ENCODE measurements around the gene NPIPA5. TPM values are rescaled to one million over a fixed set of nuclear protein-coding genes. Genes with fewer than 3 reads are reported as not detected.
"Not testable (repeated sequence)": the region's sequence is repeated elsewhere in the genome, so short reads cannot be mapped to it uniquely, and the experiment has no call there.

Gene NPIPA5
- total RNA-seq (10 to 100 TPM; 12.4 to 16.7 TPM), polyA plus RNA-seq (0.77 TPM)

DNA sequence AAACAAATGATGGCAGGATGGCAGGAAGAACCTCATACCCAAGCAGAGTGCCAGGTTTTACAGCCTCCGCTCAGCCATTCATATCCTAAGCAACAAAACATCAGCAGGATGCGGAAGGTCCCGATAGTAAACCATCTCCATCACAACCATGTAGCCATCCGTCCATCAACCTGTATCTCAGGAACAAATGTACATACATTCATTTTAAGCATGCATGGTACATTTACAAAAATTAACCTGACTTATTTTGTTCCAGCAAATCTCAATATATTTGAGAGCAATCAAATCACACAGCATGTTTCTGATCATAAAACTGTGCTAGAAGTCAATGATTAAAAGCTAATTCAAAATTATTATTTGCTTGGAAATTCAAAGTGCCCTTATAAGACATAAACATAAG, at the start of gene NPIPA5:
NPIPA5 (minus strand) TSS at position 101 of the 400 bp plus-strand sequence; CDS start at position 101, 0 bp downstream.
- H3K4me1 Mint-ChIP-seq, H3K27ac Mint-ChIP-seq, CTCF ChIA-PET: not testable (repeated sequence)

DNA sequence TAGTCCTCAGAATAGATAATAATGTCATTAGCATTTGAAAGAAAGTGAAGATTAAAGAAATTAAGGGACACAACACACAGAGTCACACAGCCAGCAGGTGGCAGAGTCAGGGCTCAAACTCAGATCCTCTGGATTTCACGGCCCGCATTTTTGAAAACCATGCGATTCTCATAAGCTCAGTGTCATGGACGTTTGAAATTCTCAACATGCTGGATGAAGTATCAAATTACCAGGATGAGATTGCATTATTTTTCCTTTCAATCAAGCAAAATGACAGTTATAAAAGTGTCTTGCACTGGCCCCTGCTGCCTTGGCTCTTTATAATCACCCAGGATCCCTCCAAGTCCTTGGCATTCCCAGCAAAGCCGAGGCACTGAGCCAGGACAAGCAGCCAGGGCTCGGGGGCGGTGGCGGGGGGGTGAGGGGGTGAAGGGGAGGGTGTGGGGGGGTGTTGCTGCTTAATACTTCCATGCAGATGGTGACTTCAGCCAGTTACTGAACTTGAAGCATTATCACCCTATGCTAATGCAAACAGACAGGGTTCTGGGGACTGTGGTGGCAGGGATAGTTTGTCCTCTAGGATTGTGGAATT, 49.6 kb upstream of the NPIPA5 start:
- Mint-ChIP-seq H3K27ac (peak overlapping the region in 2 of 8 donors; percentile 17 to 60), H3K36me3 (no peaks in the 10 kb centered on the region), H3K27me3 (peaks cover 7 to 16% of the 10 kb centered on the region in 2 donors), H3K4me3 (no peak overlapping the region), H3K4me1 (peaks cover 0 to 3% (median 2%) of the 10 kb centered on the region in 3 donors), H3K9me3 (no peaks in the 10 kb centered on the region)
- H3K36me3 ChIP-seq (ENCODE audit: insufficient read depth, low read length) = no peaks in the 10 kb centered on the region
- peak; percentile 18 to 70 (median 24) for DNase-seq
- ChIA-PET CTCF (interaction anchor here (0.6 to 2.2 kb wide), 9 partner anchors 9 to 279 kb away, joined by 3 to 11 read pairs (median 3); partner anchors contain the start of gene MARF1), POLR2A (no interaction called here)
- no peaks in the 10 kb centered on the region for H3K9me3 ChIP-seq (ENCODE audit: low read length)
- H3K4me1 ChIP-seq (ENCODE audit: insufficient read depth, low read length) = no peaks in the 10 kb centered on the region
- H3K4me3 ChIP-seq (ENCODE audit: low read length) = no peak overlapping the region
- no peaks in the 10 kb centered on the region for H3K27me3 ChIP-seq (ENCODE audit: insufficient read depth, low read length, poor library complexity, severe bottlenecking)
- no peak overlapping the region for H3K27ac ChIP-seq (ENCODE audit: low read depth, low read length)

More for the DNA sequence above, at the start of gene NPIPA5:
- H3K9me3 ChIP-seq (ENCODE audit: low read length); H3K4me3 ChIP-seq (ENCODE audit: low read length); H3K4me3 Mint-ChIP-seq; H3K36me3 Mint-ChIP-seq; H3K27ac ChIP-seq (ENCODE audit: low read depth, low read length); POLR2A ChIA-PET; H3K27me3 Mint-ChIP-seq; H3K27me3 ChIP-seq (ENCODE audit: insufficient read depth, low read length, poor library complexity, severe bottlenecking); H3K36me3 ChIP-seq (ENCODE audit: insufficient read depth, low read length); DNase-seq; H3K4me1 ChIP-seq (ENCODE audit: insufficient read depth, low read length); H3K9me3 Mint-ChIP-seq: not testable (repeated sequence)

DNA sequence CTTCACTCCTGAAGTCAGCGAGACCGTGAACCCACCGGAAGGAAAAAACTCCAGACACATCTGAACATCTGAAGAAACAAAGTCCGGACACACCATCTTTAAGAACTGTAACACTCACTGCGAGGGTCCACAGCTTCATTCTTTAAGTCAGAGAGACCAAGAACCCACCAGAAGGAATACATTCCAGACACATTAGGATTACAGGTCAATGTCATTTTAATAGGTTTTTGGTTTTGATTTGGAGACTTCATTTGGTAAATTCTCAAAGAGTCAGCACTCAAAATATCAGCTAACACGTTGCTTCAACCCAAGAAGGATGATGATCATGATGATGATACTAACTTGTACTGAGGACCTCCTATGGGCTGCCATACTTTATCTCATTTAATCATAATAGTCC, 48.7 kb upstream of the NPIPA5 start:
- Mint-ChIP-seq H3K27me3 (peaks cover 7 to 18% of the 10 kb centered on the region in 2 donors), H3K27ac (no peak overlapping the region), H3K36me3 (no peaks in the 10 kb centered on the region), H3K4me1 (peaks cover 0 to 3% (median 2%) of the 10 kb centered on the region in 3 donors), H3K9me3 (no peaks in the 10 kb centered on the region), H3K4me3 (no peak overlapping the region)
- ChIA-PET CTCF (interaction anchor here (1.3 to 2.2 kb wide), 4 partner anchors 18 to 280 kb away, joined by 3 to 11 read pairs (median 4); partner anchors contain the start of gene MARF1), POLR2A (no interaction called here)
- no peak overlapping the region for H3K4me3 ChIP-seq (ENCODE audit: low read length)
- no peaks in the 10 kb centered on the region for H3K9me3 ChIP-seq (ENCODE audit: low read length)
- H3K4me1 ChIP-seq (ENCODE audit: insufficient read depth, low read length) = no peaks in the 10 kb centered on the region
- no peaks in the 10 kb centered on the region for H3K36me3 ChIP-seq (ENCODE audit: insufficient read depth, low read length)
- no peak overlapping the region for H3K27ac ChIP-seq (ENCODE audit: low read depth, low read length)
- DNase-seq = no peak
- H3K27me3 ChIP-seq (ENCODE audit: insufficient read depth, low read length, poor library complexity, severe bottlenecking) = no peaks in the 10 kb centered on the region

DNA sequence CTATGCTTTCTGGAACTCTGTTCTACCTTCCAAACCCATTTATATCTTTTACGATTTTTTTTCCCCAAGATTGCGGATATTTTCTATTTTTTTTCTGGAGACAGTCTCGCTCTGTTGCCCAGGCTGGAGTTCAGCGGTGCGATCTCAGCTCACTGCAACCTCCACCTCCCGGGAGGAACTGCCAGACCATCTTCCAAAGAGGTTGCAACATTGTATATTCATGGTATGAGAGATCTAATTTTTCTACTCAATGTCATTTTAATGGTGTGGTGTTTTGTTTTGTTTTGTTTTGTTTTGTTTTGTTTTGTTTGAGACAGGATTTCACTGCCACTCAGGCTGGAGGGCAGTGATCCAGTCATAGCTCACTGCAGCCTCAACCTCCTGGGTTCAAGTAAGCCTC, 47.8 kb upstream of the NPIPA5 start:
- Mint-ChIP-seq H3K9me3 (no peaks in the 10 kb centered on the region), H3K36me3 (no peaks in the 10 kb centered on the region), H3K27ac (no peak overlapping the region), H3K4me3 (no peak overlapping the region), H3K4me1 (peaks cover 0 to 3% (median 2%) of the 10 kb centered on the region in 3 donors), H3K27me3 (peaks cover 9 to 18% of the 10 kb centered on the region in 2 donors)
- no peak for DNase-seq
- Histone ChIP-seq H3K27me3 (ENCODE audit: insufficient read depth, low read length, poor library complexity, severe bottlenecking) (no peaks in the 10 kb centered on the region), H3K9me3 (ENCODE audit: low read length) (no peaks in the 10 kb centered on the region), H3K4me3 (ENCODE audit: low read length) (no peak overlapping the region), H3K36me3 (ENCODE audit: insufficient read depth, low read length) (no peaks in the 10 kb centered on the region), H3K27ac (ENCODE audit: low read depth, low read length) (no peak overlapping the region), H3K4me1 (ENCODE audit: insufficient read depth, low read length) (no peaks in the 10 kb centered on the region)
- ChIA-PET POLR2A (no interaction called here), CTCF (interaction anchor here (1.3 to 2.2 kb wide), 3 partner anchors 19 to 279 kb away, joined by 4 to 5 read pairs (median 4); partner anchors contain the start of gene MARF1)

DNA sequence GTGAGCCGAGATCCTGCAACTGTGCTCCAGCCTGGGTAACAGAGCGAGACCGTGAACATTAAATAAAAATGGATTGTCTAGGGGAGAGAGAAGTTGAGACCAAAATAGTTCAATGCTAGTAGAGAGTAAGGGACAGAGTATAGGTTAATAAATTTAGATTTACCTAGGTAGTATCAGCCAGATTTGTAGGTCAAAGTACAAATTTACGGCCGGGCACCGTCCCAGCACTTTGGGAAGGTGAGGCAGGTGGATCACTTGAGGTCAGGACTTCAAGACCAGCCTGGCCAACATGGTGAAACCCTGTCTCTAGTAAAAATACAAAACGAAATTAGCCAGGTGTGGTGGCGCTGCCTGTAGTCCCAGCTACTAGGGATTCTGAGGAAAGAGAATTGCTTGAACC, 44.1 kb upstream of the NPIPA5 start:
- Histone ChIP-seq H3K27me3 (ENCODE audit: insufficient read depth, low read length, poor library complexity, severe bottlenecking) (no peaks in the 10 kb centered on the region), H3K27ac (ENCODE audit: low read depth, low read length) (no peak overlapping the region), H3K9me3 (ENCODE audit: low read length) (no peaks in the 10 kb centered on the region), H3K4me3 (ENCODE audit: low read length) (no peak overlapping the region), H3K36me3 (ENCODE audit: insufficient read depth, low read length) (no peaks in the 10 kb centered on the region), H3K4me1 (ENCODE audit: insufficient read depth, low read length) (no peaks in the 10 kb centered on the region)
- Mint-ChIP-seq H3K27me3 (peaks cover 12 to 21% of the 10 kb centered on the region in 2 donors), H3K4me3 (no peak overlapping the region), H3K27ac (no peak overlapping the region), H3K9me3 (no peaks in the 10 kb centered on the region), H3K36me3 (no peaks in the 10 kb centered on the region), H3K4me1 (no peaks in the 10 kb centered on the region)
- ChIA-PET CTCF (no interaction called here), POLR2A (no interaction called here)
- no peak for DNase-seq

DNA sequence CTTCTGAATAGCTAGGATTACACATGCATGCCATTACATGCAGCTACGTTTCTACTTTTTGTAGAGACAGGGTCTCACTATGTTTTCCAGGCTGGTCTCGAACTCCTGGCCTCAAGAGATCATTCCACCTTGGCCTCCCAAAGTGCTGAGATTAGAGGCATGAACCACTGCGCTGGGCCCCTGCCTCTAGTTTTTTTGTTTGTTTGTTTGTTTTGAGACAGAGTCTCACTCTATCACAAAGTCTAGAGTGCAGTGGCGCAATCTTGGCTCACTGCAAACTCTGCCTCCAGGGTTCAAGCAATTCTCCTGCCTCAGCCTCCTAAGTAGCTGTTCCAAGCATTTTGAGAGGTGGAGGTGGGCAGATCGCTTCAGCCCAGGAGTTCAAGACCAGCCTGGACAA, 43.6 kb upstream of the NPIPA5 start:
- POLR2A ChIA-PET = not testable (repeated sequence)

DNA sequence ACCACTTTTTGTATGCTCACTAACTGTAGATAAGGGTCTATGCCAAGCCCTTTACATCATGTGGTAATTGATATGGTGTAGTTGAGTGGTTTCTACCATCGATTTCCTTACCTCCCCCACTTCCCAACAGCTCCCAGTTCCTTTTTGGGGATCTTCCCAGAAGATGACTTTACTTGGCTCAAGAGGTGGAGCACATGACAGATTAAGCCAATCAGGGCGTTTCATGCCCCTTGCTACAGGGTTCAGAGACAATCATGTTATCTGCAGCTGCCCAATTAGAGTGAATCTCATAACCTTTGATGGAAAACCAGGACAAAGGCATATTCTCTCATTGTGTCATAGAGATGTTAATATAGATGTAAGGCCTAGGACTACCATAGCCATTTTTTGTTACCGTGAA, 40.1 kb upstream of the NPIPA5 start:
- no peak overlapping the region for H3K4me3 ChIP-seq (ENCODE audit: low read length)
- ChIA-PET CTCF (interaction anchor here (1.5 kb wide), 1 partner anchor 10 kb away, joined by 4 read pairs; no protein-coding TSS in a partner anchor), POLR2A (no interaction called here)
- H3K36me3 ChIP-seq (ENCODE audit: insufficient read depth, low read length) = no peaks in the 10 kb centered on the region
- DNase-seq = no peak
- H3K27me3 Mint-ChIP-seq = peaks cover 8 to 17% of the 10 kb centered on the region in 2 donors
- H3K27me3 ChIP-seq (ENCODE audit: insufficient read depth, low read length, poor library complexity, severe bottlenecking) = no peaks in the 10 kb centered on the region
- no peaks in the 10 kb centered on the region for H3K36me3 Mint-ChIP-seq
- H3K4me3 Mint-ChIP-seq = no peak overlapping the region
- no peak overlapping the region for H3K27ac Mint-ChIP-seq
- no peaks in the 10 kb centered on the region for H3K9me3 ChIP-seq (ENCODE audit: low read length)
- H3K4me1 ChIP-seq (ENCODE audit: insufficient read depth, low read length) = no peaks in the 10 kb centered on the region
- no peak overlapping the region for H3K27ac ChIP-seq (ENCODE audit: low read depth, low read length)
- no peaks in the 10 kb centered on the region for H3K4me1 Mint-ChIP-seq
- H3K9me3 Mint-ChIP-seq = no peaks in the 10 kb centered on the region

More for the DNA sequence above, 43.6 kb upstream of the NPIPA5 start:
- H3K4me3 ChIP-seq (ENCODE audit: low read length); H3K27ac Mint-ChIP-seq; H3K36me3 Mint-ChIP-seq; H3K4me1 ChIP-seq (ENCODE audit: insufficient read depth, low read length); H3K9me3 Mint-ChIP-seq; CTCF ChIA-PET; H3K9me3 ChIP-seq (ENCODE audit: low read length); H3K27me3 ChIP-seq (ENCODE audit: insufficient read depth, low read length, poor library complexity, severe bottlenecking); DNase-seq; H3K4me1 Mint-ChIP-seq; H3K36me3 ChIP-seq (ENCODE audit: insufficient read depth, low read length); H3K27ac ChIP-seq (ENCODE audit: low read depth, low read length): not testable (repeated sequence)
- H3K27me3 Mint-ChIP-seq = peaks cover 10 to 21% of the 10 kb centered on the region in 2 donors
- H3K4me3 Mint-ChIP-seq = peak overlapping the region in 1 of 7 donors; percentile 10

DNA sequence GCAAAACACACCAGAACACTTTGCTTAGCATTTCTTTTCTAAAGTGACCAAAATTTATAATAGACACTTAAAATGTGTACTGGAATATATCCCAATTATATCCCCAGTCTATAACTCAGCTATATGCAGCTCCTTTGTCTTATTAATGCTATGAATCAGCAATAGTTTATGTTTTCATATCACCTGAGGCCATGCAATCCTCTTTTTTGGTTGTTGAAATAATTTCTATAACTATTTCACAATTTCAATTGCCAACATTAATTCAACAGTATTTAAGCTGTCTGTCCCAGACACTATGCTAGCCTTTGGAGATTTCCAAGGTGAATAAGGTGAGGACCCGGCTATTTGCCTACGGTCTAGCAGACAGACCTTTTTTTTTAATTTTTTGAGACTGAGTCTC, 39.1 kb upstream of the NPIPA5 start:
- DNase-seq = no peak
- Histone ChIP-seq H3K27me3 (ENCODE audit: insufficient read depth, low read length, poor library complexity, severe bottlenecking) (no peaks in the 10 kb centered on the region), H3K4me1 (ENCODE audit: insufficient read depth, low read length) (no peaks in the 10 kb centered on the region), H3K4me3 (ENCODE audit: low read length) (no peak overlapping the region), H3K27ac (ENCODE audit: low read depth, low read length) (no peak overlapping the region), H3K9me3 (ENCODE audit: low read length) (no peaks in the 10 kb centered on the region), H3K36me3 (ENCODE audit: insufficient read depth, low read length) (no peaks in the 10 kb centered on the region)
- Mint-ChIP-seq H3K27me3 (peaks cover 8 to 11% of the 10 kb centered on the region in 2 donors), H3K27ac (no peak overlapping the region), H3K36me3 (no peaks in the 10 kb centered on the region), H3K4me3 (no peak overlapping the region), H3K9me3 (no peaks in the 10 kb centered on the region), H3K4me1 (no peaks in the 10 kb centered on the region)
- ChIA-PET CTCF (no interaction called here), POLR2A (no interaction called here)

Measured in CD8-positive, alpha-beta memory T cell (primary cell).